ENCODE measurements around the gene ATF6. TPM values are rescaled to one million over a fixed set of nuclear protein-coding genes. Genes with fewer than 3 reads are reported as not detected.

ATF6 gene
- total and polyA plus RNA-seq, 2 of the 8 experiments (the other 6 are each of a cell fraction or from before 2014, with no cell fraction given): 4.6 to 10.0 TPM

DNA sequence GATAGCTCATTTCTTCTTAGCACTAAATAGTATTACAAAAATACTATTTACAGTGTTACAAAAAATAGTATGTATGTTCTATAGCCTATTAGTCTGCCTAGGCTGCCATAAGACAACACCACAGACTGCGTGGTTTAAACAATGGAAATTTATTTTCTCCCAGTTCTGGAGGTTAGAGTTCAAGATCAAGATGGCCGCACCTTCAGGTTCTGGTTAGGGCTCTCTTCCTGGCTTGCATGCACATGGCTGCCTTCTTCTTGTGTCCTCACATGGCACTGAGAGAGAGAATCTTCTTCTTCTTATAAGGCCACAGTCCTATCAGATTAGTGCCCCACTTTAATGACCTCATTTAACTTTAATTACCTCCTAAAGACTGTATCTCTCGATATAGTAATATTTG is 4.1 kb downstream of the ATF6 start:
- no peak overlapping the region for H2AFZ ChIP-seq (ENCODE audit: low read length)
- H3K4me3 ChIP-seq (ENCODE audit: extremely low read depth in 1 of 4, insufficient read depth in 2 of 4, low read depth in 3 of 4, low read length in 4 of 4): no peak overlapping the region
- H2BK15ac ChIP-seq (ENCODE audit: low read length): no peak overlapping the region
- no peak overlapping the region for H2BK5ac ChIP-seq (ENCODE audit: low read depth, low read length)
- CTCF ChIA-PET (ENCODE audit: partially characterized antibody): interaction anchor here (1.0 to 1.2 kb wide), 2 partner anchors 21 to 266 kb away, joined by 3 read pairs; partner anchors contain the start of gene DUSP12
- H3K14ac ChIP-seq (ENCODE audit: insufficient read length): no peak overlapping the region
- H3K36me3 ChIP-seq (ENCODE audit: control insufficient read depth in 2 of 4, insufficient read depth in 4 of 4, low read length in 3 of 4): no peaks in the 10 kb centered on the region
- no peak overlapping the region for H3K9ac ChIP-seq (replicated peaks in 1 of 4; ENCODE audit: extremely low read depth in 1 of 4, low read depth in 3 of 4, low read length in 3 of 4)
- no peaks in the 10 kb centered on the region for H3K4me1 ChIP-seq (replicated peaks in 1 of 4; ENCODE audit: control insufficient read depth in 3 of 4, insufficient read depth in 4 of 4, low read length in 3 of 4)
- H4K91ac ChIP-seq (replicated peaks; ENCODE audit: insufficient read length, low read length): no peak overlapping the region
- H2AK5ac ChIP-seq (ENCODE audit: low read depth, low read length): no peak overlapping the region
- DNase-seq (ENCODE audit: low read depth in 1 of 2, low spot score in 2 of 2) (no peak), FAIRE-seq (no peak)
- no peak overlapping the region for H3K23ac ChIP-seq (ENCODE audit: insufficient read length)
- H3K79me1 ChIP-seq (ENCODE audit: low read depth, low read length): no peaks in the 10 kb centered on the region; the same call in 1 of the 2 replicates
- H2BK12ac ChIP-seq (ENCODE audit: low read depth, low read length): no peak overlapping the region
- peaks cover 0 to 4% of the 10 kb centered on the region in 2 experiments; a peak in 1 of 4 replicates for H3K79me2 ChIP-seq (ENCODE audit: control insufficient read depth in 1 of 2, insufficient read depth in 2 of 2, low read length in 2 of 2)
- H3K9me3 ChIP-seq (ENCODE audit: insufficient read depth in 2 of 2, low read depth in 1 of 2, low read length in 1 of 2): no peaks in the 10 kb centered on the region
- no peak overlapping the region for H3K18ac ChIP-seq (ENCODE audit: extremely low read depth, low read length)
- H3K27me3 ChIP-seq (replicated peaks in 1 of 4; ENCODE audit: control insufficient read depth in 3 of 4, extremely low read depth in 1 of 4, insufficient read depth in 3 of 4, low read length in 3 of 4): no peaks in the 10 kb centered on the region
- no peak overlapping the region for H2BK20ac ChIP-seq (ENCODE audit: low read length)
- no peak overlapping the region for H3K56ac ChIP-seq (replicated peaks; ENCODE audit: insufficient read length, low read depth, low read length)
- no peak overlapping the region for H3K4ac ChIP-seq (replicated peaks; ENCODE audit: insufficient read length, low read depth, low read length)
- no peaks in the 10 kb centered on the region for H4K20me1 ChIP-seq (replicated peaks in 1 of 2; ENCODE audit: control insufficient read depth in 1 of 2, insufficient read depth in 2 of 2, low read length in 2 of 2)
- POLR2A ChIA-PET (ENCODE audit: partially characterized antibody): no interaction called here
- WGBS, 2 experiments (ENCODE audit: extremely low coverage in 1 of 2, insufficient coverage in 1 of 2, insufficient read length in 1 of 2, insufficient replicate concordance in 2 of 2, low coverage in 1 of 2, low lambda C conversion rate in 2 of 2, missing lambda C conversion rate in 1 of 2): 91% methylated on average over 3 of the region's 3 CpGs; no CpG with 5 or more reads in 1 of the 2 experiments
- no peak overlapping the region for H2BK120ac ChIP-seq (replicated peaks; ENCODE audit: low read depth, low read length)
- H3K23me2 ChIP-seq (ENCODE audit: low read depth, low read length): no peaks in the 10 kb centered on the region; the same call in 1 of the 2 replicates
- no peak overlapping the region for H3K27ac ChIP-seq (ENCODE audit: low read depth, low read length)
- no peak overlapping the region for H4K5ac ChIP-seq (ENCODE audit: insufficient read length, low read depth, low read length)
- H4K8ac ChIP-seq (ENCODE audit: extremely low read depth, insufficient read depth, low read length): no peak overlapping the region
- H3K4me2 ChIP-seq (ENCODE audit: insufficient read depth in 1 of 2, low read depth in 2 of 2, low read length in 2 of 2): no peak overlapping the region
- TF ChIP-seq YY1 (IDR thresholded peaks at IDR 0.05; ENCODE audit: low read depth, low read length) (no peak), EZH2 (IDR thresholded peaks at IDR 0.05; ENCODE audit: low read depth, low read length, severe bottlenecking) (no peak), CBX8 (IDR thresholded peaks at IDR 0.05; ENCODE audit: borderline replicate concordance, low read depth, low read length) (no peak), EP300 (IDR thresholded peaks at IDR 0.05; ENCODE audit: borderline replicate concordance in 1 of 2, low read depth in 2 of 2, low read length in 2 of 2) (no peak), ASH2L (IDR thresholded peaks at IDR 0.05; ENCODE audit: low read length) (no peak), CEBPB (IDR thresholded peaks at IDR 0.05; ENCODE audit: low read depth, low read length) (no peak), SP4 (IDR thresholded peaks at IDR 0.05; ENCODE audit: low read length) (no peak), SRF (IDR thresholded peaks at IDR 0.05; ENCODE audit: low read depth, low read length) (no peak), GTF2F1 (IDR thresholded peaks at IDR 0.05; ENCODE audit: borderline replicate concordance, low read depth, low read length) (no peak), FOSL1 (IDR thresholded peaks at IDR 0.05; ENCODE audit: insufficient read depth, low read depth, low read length) (no peak), JUN (IDR thresholded peaks at IDR 0.05; ENCODE audit: low read depth, low read length) (no peak), RBBP5 (IDR thresholded peaks at IDR 0.05; ENCODE audit: borderline replicate concordance, low read depth, low read length) (no peak), HDAC2 (IDR thresholded peaks at IDR 0.05; ENCODE audit: borderline replicate concordance in 1 of 2, low read depth in 2 of 2, low read length in 2 of 2) (no peak)
- TF ChIP-seq, protein P1, sequence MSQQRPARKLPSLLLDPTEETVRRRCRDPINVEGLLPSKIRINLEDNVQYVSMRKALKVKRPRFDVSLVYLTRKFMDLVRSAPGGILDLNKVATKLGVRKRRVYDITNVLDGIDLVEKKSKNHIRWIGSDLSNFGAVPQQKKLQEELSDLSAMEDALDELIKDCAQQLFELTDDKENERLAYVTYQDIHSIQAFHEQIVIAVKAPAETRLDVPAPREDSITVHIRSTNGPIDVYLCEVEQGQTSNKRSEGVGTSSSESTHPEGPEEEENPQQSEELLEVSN (IDR thresholded peaks at IDR 0.05): no peak

Data from H1 (cell line).